Esophagus muscularis mucosa (tissue), 4 donors: ENCODE measurements around the gene PTPRN2.

Experiments used
- EP300 ChIP-seq: sonication (generic); formaldehyde crosslinking; IDR thresholded peaks from one replicate; pipeline ENCODE4 v1.6.1; 2017; ENCODE audit warnings: antibody characterized with exemption
- POLR2A ChIP-seq: fragments of 450-650 bp; IDR thresholded peaks from one replicate; pipeline ENCODE4 v1.6.1; 2017; ENCODE audit warnings: antibody characterized with exemption, moderate library complexity, mild to moderate bottlenecking, low read depth
- POLR2AphosphoS5 ChIP-seq, 2 donors: sonication (generic); formaldehyde crosslinking; IDR thresholded peaks; one replicate each; pipeline ENCODE4 v1.6.1; 2017; ENCODE audit warnings: antibody characterized with exemption in 2 of 2
- TF ChIP-seq, protein P1 (sequence below), 3 experiments: fragments of 200-600 bp in 2 of 3; fragments of 450-650 bp in 1 of 3; sonication (generic) in 2 of 3; IDR thresholded peaks; one replicate each; pipeline ENCODE4 v1.5.1; 2017 to 2019; ENCODE audit warnings: antibody characterized with exemption in 3 of 3, mild to moderate bottlenecking in 2 of 3, moderate library complexity in 1 of 3

DNA sequence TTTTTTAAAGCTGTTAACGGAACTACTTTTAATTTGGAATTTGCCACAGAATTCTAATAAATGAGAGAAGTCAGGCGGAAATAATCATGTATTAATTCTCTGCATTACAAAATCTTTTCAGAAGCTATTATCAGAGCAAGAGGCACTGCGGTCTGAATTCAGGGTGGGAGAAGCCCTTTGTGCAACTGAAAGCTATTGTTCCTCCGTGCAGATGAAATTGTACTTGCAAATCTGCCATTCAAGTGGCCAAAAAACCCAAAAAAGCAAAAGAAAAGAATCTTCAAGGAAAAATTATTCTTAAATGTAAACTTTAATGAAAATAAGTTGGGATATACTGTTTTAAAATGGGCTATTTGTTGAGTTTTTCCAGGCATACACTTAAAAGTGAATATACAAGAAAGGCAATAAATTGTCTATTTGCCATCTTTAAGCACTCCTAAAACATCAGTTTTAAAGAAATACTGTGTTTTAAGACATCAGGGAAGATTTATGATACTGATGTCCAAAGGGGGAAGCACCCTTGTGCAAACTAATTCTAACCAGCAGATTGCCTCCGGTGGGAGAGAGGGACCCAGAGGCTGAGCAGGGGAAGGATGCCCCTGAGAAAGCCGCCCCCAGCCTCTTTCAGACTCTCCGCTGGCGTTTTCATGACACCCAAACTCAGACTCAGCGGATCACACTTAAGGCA lies 899.6 kb downstream of the PTPRN2 start:
- TF ChIP-seq, protein P1, sequence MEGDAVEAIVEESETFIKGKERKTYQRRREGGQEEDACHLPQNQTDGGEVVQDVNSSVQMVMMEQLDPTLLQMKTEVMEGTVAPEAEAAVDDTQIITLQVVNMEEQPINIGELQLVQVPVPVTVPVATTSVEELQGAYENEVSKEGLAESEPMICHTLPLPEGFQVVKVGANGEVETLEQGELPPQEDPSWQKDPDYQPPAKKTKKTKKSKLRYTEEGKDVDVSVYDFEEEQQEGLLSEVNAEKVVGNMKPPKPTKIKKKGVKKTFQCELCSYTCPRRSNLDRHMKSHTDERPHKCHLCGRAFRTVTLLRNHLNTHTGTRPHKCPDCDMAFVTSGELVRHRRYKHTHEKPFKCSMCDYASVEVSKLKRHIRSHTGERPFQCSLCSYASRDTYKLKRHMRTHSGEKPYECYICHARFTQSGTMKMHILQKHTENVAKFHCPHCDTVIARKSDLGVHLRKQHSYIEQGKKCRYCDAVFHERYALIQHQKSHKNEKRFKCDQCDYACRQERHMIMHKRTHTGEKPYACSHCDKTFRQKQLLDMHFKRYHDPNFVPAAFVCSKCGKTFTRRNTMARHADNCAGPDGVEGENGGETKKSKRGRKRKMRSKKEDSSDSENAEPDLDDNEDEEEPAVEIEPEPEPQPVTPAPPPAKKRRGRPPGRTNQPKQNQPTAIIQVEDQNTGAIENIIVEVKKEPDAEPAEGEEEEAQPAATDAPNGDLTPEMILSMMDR (IDR thresholded peaks at IDR 0.05): no peak
- TF ChIP-seq EP300 (no peak), POLR2A (no peak), POLR2AphosphoS5 (IDR thresholded peaks at IDR 0.05) (no peak)
